Lower leg skin (tissue), 3 donors: ENCODE measurements around the gene TMCC2.

Source experiments
- POLR2A ChIP-seq, 2 donors: fragments of 450-650 bp; IDR thresholded peaks; one replicate each; pipeline ENCODE4 v1.6.1; 2016 to 2017; ENCODE audit warnings: antibody characterized with exemption in 2 of 2, mild to moderate bottlenecking in 1 of 2, moderate library complexity in 1 of 2
- TF ChIP-seq, protein P1 (sequence below), 3 donors: fragments of 450-650 bp; IDR thresholded peaks; one replicate each; pipeline ENCODE4 v1.5.1; 2016; ENCODE audit warnings: antibody characterized with exemption in 3 of 3, mild to moderate bottlenecking in 3 of 3, moderate library complexity in 2 of 3

DNA sequence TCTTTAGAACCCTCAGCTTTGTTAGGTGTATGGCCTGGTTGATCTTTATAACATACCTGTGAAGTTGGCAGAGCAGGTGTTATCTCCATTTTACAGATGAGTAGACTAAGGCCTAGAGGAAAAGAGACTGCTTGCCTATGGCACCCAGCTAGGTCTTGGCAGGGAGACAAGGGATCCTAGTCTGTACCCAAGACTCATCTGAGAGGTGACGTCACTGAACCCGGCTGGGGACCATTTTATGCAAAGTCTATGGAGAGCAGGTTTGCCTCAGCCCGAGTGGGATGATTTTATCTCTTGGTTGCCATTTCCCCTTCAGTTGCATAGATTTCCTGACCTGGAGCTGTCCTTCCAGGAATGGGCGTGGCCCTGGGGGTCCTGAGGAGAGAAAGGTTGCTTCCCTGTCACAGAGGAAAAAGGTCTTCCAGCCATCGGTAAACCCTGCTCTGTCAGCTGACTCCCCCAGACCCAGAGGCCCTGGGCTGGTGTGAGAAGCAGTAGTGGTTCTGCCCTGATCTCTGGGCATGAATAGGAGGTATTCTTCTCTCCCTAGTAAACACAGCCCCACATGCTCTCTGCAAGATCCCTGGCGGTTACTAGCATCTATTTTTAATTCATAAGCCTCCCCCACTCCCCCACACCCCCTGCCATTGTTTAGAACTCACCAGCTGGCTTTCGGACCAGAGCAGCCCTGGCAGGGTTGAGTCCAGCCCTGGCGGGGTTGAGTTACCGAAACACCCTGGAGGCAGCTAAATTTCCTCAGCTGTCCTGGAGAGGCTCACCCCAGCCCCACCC, 19.6 kb downstream of the TMCC2 start:
- TF ChIP-seq, protein P1, sequence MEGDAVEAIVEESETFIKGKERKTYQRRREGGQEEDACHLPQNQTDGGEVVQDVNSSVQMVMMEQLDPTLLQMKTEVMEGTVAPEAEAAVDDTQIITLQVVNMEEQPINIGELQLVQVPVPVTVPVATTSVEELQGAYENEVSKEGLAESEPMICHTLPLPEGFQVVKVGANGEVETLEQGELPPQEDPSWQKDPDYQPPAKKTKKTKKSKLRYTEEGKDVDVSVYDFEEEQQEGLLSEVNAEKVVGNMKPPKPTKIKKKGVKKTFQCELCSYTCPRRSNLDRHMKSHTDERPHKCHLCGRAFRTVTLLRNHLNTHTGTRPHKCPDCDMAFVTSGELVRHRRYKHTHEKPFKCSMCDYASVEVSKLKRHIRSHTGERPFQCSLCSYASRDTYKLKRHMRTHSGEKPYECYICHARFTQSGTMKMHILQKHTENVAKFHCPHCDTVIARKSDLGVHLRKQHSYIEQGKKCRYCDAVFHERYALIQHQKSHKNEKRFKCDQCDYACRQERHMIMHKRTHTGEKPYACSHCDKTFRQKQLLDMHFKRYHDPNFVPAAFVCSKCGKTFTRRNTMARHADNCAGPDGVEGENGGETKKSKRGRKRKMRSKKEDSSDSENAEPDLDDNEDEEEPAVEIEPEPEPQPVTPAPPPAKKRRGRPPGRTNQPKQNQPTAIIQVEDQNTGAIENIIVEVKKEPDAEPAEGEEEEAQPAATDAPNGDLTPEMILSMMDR (IDR thresholded peaks at IDR 0.05) = no peak
- no peak for TF ChIP-seq POLR2A (IDR thresholded peaks at IDR 0.05)
